ENCODE results near the gene GMDS.

GMDS gene

GRCh38 chr6:2173203-2173961, 72.0 kb downstream of the GMDS start:
- no peak for DNase-seq

- no peak for DNase-seq
These were observed 73.7 kb downstream of the GMDS start for GRCh38 chr6:2171728-2172127.

- no peak for DNase-seq
These were observed 76.9 kb downstream of the GMDS start for GRCh38 chr6:2168480-2168879.

GRCh38 chr6:2166717-2167116, 78.7 kb downstream of the GMDS start:
- DNase-seq, result no peak

GRCh38 chr6:2165286-2165685, 80.1 kb downstream of the GMDS start:
- DNase-seq, result no peak

- DNase-seq, result no peak
These were observed 80.9 kb downstream of the GMDS start for GRCh38 chr6:2164481-2164880.

- DNase-seq, result no peak
These were observed 83.3 kb downstream of the GMDS start for GRCh38 chr6:2162079-2162445.

- DNase-seq, result no peak
These were observed 86.7 kb downstream of the GMDS start for GRCh38 chr6:2158596-2159271.

GRCh38 chr6:2157441-2158127, 87.8 kb downstream of the GMDS start:
- DNase-seq, result no peak

GRCh38 chr6:2155206-2155605, 90.2 kb downstream of the GMDS start:
- no peak for DNase-seq

GRCh38 chr6:2149361-2150006, 95.9 kb downstream of the GMDS start:
- DNase-seq, result no peak

GRCh38 chr6:2148748-2149147, 96.7 kb downstream of the GMDS start:
- no peak for DNase-seq

GRCh38 chr6:2147766-2148448, 97.5 kb downstream of the GMDS start:
- no peak for DNase-seq

- DNase-seq, result no peak
These were observed 98.1 kb downstream of the GMDS start for GRCh38 chr6:2147261-2147660.

GRCh38 chr6:2144210-2144609, 101.2 kb downstream of the GMDS start:
- no peak for DNase-seq

GRCh38 chr6:2141644-2142290, 103.6 kb downstream of the GMDS start:
- DNase-seq, result no peak

GRCh38 chr6:2140438-2141128, 104.8 kb downstream of the GMDS start:
- no peak for DNase-seq

- no peak for DNase-seq
These were observed 110.0 kb downstream of the GMDS start for GRCh38 chr6:2135401-2135800.

GRCh38 chr6:2134554-2134953, 110.9 kb downstream of the GMDS start:
- DNase-seq, result no peak

- no peak for DNase-seq
These were observed 111.6 kb downstream of the GMDS start for GRCh38 chr6:2133716-2134310.

GRCh38 chr6:2132916-2133315, 112.5 kb downstream of the GMDS start:
- no peak for DNase-seq
